Panc1 (cell line): Measurements from ENCODE around the gene FKBP6. TPM values are rescaled to one million over a fixed set of nuclear protein-coding genes. Genes with fewer than 3 reads are reported as not detected.

ENCODE experiments used
- ATAC-seq: fragments of 200-7000 bp; cut with Tn5 transposase; 2 replicates; pipeline ENCODE4 v1.9.1; 2020; ENCODE audit warnings: mild to moderate bottlenecking, moderate library complexity
- BruUV-seq: library from RNA; stranded (reverse); fragments of 400-500 nt; replicated peaks from 2 replicates; lab custom pipeline; 2021; lab: Mats Ljungman, UMichigan
- CTCF ChIA-PET: fragments of 300-600 bp; sonication (Branson Sonifier 250); formaldehyde crosslinking; loops from one replicate; lab custom pipeline; 2022; ENCODE audit warnings: antibody characterized with exemption; lab: Charles Lee
- POLR2A ChIA-PET: fragments of 300-600 bp; sonication (Branson Sonifier 250); formaldehyde crosslinking; loops from one replicate; lab custom pipeline; 2022; ENCODE audit warnings: antibody characterized with exemption; lab: Charles Lee
- DNase-seq: peaks from one replicate; pipeline ENCODE4 v3.0.0-alpha.2; 2010; ENCODE audit warnings: low read depth, low spot score
- H3K27ac ChIP-seq: 2 replicates; pipeline ENCODE4 v1.5.1; 2011; ENCODE audit warnings: mild to moderate bottlenecking, low read length, inconsistent platforms
- H3K27me3 ChIP-seq: fragments of 200-500 bp; sonication (Bioruptor generic); 2 replicates; pipeline ENCODE4 v1.6.0; 2014; ENCODE audit warnings: low read length, inconsistent platforms; ENCODE audit not compliant: control insufficient read depth, insufficient read depth
- H3K36me3 ChIP-seq: fragments of 200-500 bp; sonication (Bioruptor generic); 2 replicates; pipeline ENCODE4 v1.5.1; 2014; ENCODE audit warnings: inconsistent platforms, mild to moderate bottlenecking, low read length, moderate library complexity; ENCODE audit not compliant: control insufficient read depth, insufficient read depth
- H3K4me1 ChIP-seq: 2 replicates; pipeline ENCODE4 v1.5.1; 2011; ENCODE audit warnings: inconsistent platforms, mild to moderate bottlenecking, low read length, moderate library complexity; ENCODE audit not compliant: control insufficient read depth, insufficient read depth
- H3K4me3 ChIP-seq, 2 experiments: 2 replicates each; pipeline ENCODE4 v1.5.1; 2011 to 2012; ENCODE audit warnings: low read depth in 2 of 2, low read length in 2 of 2, mild to moderate bottlenecking in 2 of 2, inconsistent platforms in 1 of 2, moderate library complexity in 1 of 2
- H3K9me3 ChIP-seq: fragments of 200-500 bp; sonication (Bioruptor generic); 2 replicates; pipeline ENCODE4 v1.5.1; 2014; ENCODE audit warnings: low read depth, mild to moderate bottlenecking, inconsistent platforms, low read length, moderate library complexity; ENCODE audit not compliant: control insufficient read depth, insufficient read depth
- POLR2AphosphoS5 ChIP-seq: IDR thresholded peaks from 2 replicates; pipeline ENCODE4 v1.6.1; 2012; ENCODE audit warnings: mild to moderate bottlenecking, low read depth, low read length, moderate library complexity
- SIN3A ChIP-seq: IDR thresholded peaks from 2 replicates; pipeline ENCODE4 v1.6.1; 2012; ENCODE audit warnings: low read depth, mild to moderate bottlenecking, low read length, moderate library complexity, borderline replicate concordance; ENCODE audit not compliant: insufficient read depth
- TCF7L2 ChIP-seq: IDR thresholded peaks from 2 replicates; pipeline ENCODE4 v1.6.1; 2011; ENCODE audit warnings: mild to moderate bottlenecking, low read depth, low read length, inconsistent platforms
- in situ Hi-C: cut with HindIII; loops from 2 replicates; pipeline ENCODE4 v1.10.0; 2016; ENCODE audit warnings: low sequenced_read_pairs, low pct_unique_long_range_greater_than_20kb
- intact Hi-C: fragments of 100-400 bp; cut with micrococcal nuclease; formaldehyde crosslinking; loops from one replicate; pipeline ENCODE4 v1.10.0; 2022; ENCODE audit not compliant: unreplicated experiment
- total RNA-seq: library from RNA; stranded (reverse); gene quantifications from one replicate; pipeline ENCODE4 v1.2.1, GENCODE V29; 2021; ENCODE audit not compliant: unreplicated experiment
- TF ChIP-seq, protein P1 (sequence below), 2 experiments: IDR thresholded peaks; 2 replicates each; pipeline ENCODE4 v1.6.1; 2011 to 2012; ENCODE audit warnings: low read depth in 2 of 2, control low read depth in 1 of 2, low read length in 1 of 2, mild to moderate bottlenecking in 1 of 2, moderate library complexity in 1 of 2; ENCODE audit not compliant: insufficient read depth in 1 of 2
- TF ChIP-seq, protein P2 (sequence below): fragments of 450-650 bp; IDR thresholded peaks from 2 replicates; pipeline ENCODE4 v1.5.1; 2017; ENCODE audit warnings: mild to moderate bottlenecking

The FKBP6 gene
- total RNA-seq, 1 experiment from 2014 or later = not detected

DNA sequence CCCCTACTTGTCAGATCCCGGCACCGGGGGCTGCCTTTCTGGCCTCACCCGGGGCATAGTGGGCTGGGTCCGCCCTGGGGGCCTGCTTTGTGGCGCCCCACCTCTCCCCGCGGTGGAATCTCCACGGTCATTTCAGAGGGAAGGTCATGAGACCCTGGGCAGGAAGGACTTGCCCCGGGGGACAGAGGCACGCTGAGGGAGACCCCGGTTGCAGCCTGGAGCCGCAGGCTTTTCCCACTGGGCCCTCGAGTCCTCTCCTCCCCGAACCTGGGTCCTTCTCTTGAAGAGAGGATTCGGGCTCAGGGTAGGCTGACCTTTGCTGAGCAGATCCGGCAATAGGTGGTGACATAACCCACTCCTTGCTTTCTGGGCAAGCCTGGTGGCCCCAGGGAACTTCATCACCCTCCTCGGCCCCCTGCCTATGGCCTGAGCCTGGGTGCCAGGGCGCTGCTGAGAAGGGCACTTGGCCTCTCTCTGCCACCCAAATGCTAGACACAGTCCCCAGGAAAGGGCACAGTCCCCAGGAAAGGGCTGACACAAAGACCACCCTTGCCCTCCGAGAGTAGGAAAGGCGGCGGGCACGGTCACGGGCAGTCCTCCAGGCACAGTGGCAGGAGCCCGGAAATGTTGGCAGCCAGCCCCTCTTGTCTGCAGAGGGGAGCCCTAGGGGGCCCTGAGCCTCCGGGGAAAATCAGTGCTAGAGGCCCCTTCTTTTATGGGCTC, 36.2 kb downstream of the FKBP6 start:
- TF ChIP-seq, protein P1, sequence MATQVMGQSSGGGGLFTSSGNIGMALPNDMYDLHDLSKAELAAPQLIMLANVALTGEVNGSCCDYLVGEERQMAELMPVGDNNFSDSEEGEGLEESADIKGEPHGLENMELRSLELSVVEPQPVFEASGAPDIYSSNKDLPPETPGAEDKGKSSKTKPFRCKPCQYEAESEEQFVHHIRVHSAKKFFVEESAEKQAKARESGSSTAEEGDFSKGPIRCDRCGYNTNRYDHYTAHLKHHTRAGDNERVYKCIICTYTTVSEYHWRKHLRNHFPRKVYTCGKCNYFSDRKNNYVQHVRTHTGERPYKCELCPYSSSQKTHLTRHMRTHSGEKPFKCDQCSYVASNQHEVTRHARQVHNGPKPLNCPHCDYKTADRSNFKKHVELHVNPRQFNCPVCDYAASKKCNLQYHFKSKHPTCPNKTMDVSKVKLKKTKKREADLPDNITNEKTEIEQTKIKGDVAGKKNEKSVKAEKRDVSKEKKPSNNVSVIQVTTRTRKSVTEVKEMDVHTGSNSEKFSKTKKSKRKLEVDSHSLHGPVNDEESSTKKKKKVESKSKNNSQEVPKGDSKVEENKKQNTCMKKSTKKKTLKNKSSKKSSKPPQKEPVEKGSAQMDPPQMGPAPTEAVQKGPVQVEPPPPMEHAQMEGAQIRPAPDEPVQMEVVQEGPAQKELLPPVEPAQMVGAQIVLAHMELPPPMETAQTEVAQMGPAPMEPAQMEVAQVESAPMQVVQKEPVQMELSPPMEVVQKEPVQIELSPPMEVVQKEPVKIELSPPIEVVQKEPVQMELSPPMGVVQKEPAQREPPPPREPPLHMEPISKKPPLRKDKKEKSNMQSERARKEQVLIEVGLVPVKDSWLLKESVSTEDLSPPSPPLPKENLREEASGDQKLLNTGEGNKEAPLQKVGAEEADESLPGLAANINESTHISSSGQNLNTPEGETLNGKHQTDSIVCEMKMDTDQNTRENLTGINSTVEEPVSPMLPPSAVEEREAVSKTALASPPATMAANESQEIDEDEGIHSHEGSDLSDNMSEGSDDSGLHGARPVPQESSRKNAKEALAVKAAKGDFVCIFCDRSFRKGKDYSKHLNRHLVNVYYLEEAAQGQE (IDR thresholded peaks at IDR 0.05; ENCODE audit: insufficient read depth in 1 of 2, low read depth in 2 of 2, low read length in 1 of 2) = no peak
- TF ChIP-seq TCF7L2 (no peak), SIN3A (no peak), POLR2AphosphoS5 (no peak)
- TF ChIP-seq, protein P2, sequence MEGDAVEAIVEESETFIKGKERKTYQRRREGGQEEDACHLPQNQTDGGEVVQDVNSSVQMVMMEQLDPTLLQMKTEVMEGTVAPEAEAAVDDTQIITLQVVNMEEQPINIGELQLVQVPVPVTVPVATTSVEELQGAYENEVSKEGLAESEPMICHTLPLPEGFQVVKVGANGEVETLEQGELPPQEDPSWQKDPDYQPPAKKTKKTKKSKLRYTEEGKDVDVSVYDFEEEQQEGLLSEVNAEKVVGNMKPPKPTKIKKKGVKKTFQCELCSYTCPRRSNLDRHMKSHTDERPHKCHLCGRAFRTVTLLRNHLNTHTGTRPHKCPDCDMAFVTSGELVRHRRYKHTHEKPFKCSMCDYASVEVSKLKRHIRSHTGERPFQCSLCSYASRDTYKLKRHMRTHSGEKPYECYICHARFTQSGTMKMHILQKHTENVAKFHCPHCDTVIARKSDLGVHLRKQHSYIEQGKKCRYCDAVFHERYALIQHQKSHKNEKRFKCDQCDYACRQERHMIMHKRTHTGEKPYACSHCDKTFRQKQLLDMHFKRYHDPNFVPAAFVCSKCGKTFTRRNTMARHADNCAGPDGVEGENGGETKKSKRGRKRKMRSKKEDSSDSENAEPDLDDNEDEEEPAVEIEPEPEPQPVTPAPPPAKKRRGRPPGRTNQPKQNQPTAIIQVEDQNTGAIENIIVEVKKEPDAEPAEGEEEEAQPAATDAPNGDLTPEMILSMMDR = no peak
- in situ Hi-C loops (no loop called here), intact Hi-C loops (no loop called here)
- H3K4me1 ChIP-seq = peaks cover 3% of the 10 kb centered on the region; the same call in 1 of the 2 replicates
- POLR2A ChIA-PET = no interaction called here
- H3K9me3 ChIP-seq = no peaks in the 10 kb centered on the region
- no peak overlapping the region for H3K4me3 ChIP-seq
- no peaks in the 10 kb centered on the region for H3K27me3 ChIP-seq
- no peak for DNase-seq
- no TSS peak for BruUV-seq
- no peak overlapping the region for H3K27ac ChIP-seq
- no peaks in the 10 kb centered on the region for H3K36me3 ChIP-seq
- CTCF ChIA-PET = no interaction called here
- ATAC-seq = peak; percentile 50

DNA sequence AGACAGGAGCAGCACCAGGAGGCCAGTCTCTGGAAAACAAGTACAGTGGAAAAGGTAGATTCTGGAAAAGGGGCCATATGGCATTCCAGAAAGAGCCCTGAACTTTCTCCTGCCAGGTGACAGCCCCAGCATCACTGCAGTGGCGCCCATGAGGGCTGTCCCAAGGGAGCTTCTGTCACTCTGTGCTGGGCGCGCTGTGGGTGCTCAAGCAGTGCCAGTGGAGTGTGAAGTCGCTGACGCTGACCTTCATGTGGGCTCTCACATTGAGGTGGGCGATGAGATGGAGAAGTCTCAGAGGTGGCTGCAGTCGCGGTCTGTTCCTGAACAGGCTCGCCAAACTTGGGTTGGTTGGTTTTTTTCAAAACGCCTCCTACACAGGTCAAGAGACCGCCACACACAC, 38.2 kb downstream of the FKBP6 start:
- peaks cover 3% of the 10 kb centered on the region; the same call in 1 of the 2 replicates for H3K4me1 ChIP-seq
- no peaks in the 10 kb centered on the region for H3K9me3 ChIP-seq
- ATAC-seq (0 out of 2 replicates have a peak, but pooled peaks have one; percentile 15), DNase-seq (no peak)
- no TSS peak for BruUV-seq
- H3K27me3 ChIP-seq = no peaks in the 10 kb centered on the region
- no peak overlapping the region for H3K27ac ChIP-seq
- intact Hi-C loops = no loop called here
- ChIA-PET POLR2A (interaction anchor here (0.6 kb wide), 1 partner anchor 64 kb away, joined by 3 read pairs; no protein-coding TSS in a partner anchor), CTCF (interaction anchor here (0.6 kb wide), 1 partner anchor 23 kb away, joined by 3 read pairs; no protein-coding TSS in a partner anchor)
- H3K4me3 ChIP-seq = no peak overlapping the region
- in situ Hi-C loops = no loop called here
- TF ChIP-seq, protein P2 = no peak
- no peak for TF ChIP-seq POLR2AphosphoS5
- TF ChIP-seq, protein P1 (IDR thresholded peaks at IDR 0.05; ENCODE audit: insufficient read depth in 1 of 2, low read depth in 2 of 2, low read length in 1 of 2) = no peak
- no peak for TF ChIP-seq TCF7L2
- TF ChIP-seq SIN3A = no peak
- no peaks in the 10 kb centered on the region for H3K36me3 ChIP-seq
